Stomach (tissue), 4 donors: ENCODE measurements around the gene DHRS9.

Source experiments
- POLR2AphosphoS5 ChIP-seq, 3 donors: sonication (generic); formaldehyde crosslinking; IDR thresholded peaks; one replicate each; pipeline ENCODE4 v1.6.1; 2016; ENCODE audit warnings: antibody characterized with exemption in 3 of 3
- TF ChIP-seq, protein P1 (sequence below), 7 experiments: fragments of 450-650 bp in 4 of 7; fragments of 200-600 bp in 3 of 7; sonication (generic) in 3 of 7; IDR thresholded peaks; one replicate each; pipeline ENCODE4 v1.5.1; 2016 to 2019; ENCODE audit warnings: antibody characterized with exemption in 7 of 7, control low read depth in 2 of 7, mild to moderate bottlenecking in 1 of 7

DNA sequence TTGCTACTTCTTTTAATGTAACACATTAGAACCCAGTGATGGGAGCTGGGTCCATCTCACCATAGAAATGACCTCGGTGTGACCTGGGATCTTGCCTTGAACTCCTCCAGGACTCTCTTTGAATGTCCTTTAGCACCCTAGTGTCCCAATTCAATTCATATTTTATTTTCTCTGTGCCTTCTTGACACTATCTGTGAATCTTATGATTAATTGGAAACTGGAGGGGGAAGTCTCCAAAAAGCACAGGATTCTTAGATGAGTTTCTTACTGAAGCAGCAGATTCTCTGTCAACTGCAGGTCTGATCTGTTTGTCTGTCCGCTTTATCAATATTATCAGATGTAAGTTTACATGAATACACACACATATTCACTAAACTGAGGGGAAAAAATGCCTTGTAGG, 470 bp downstream of the DHRS9 start:
- no peak for TF ChIP-seq POLR2AphosphoS5 (IDR thresholded peaks at IDR 0.05)
- TF ChIP-seq, protein P1, sequence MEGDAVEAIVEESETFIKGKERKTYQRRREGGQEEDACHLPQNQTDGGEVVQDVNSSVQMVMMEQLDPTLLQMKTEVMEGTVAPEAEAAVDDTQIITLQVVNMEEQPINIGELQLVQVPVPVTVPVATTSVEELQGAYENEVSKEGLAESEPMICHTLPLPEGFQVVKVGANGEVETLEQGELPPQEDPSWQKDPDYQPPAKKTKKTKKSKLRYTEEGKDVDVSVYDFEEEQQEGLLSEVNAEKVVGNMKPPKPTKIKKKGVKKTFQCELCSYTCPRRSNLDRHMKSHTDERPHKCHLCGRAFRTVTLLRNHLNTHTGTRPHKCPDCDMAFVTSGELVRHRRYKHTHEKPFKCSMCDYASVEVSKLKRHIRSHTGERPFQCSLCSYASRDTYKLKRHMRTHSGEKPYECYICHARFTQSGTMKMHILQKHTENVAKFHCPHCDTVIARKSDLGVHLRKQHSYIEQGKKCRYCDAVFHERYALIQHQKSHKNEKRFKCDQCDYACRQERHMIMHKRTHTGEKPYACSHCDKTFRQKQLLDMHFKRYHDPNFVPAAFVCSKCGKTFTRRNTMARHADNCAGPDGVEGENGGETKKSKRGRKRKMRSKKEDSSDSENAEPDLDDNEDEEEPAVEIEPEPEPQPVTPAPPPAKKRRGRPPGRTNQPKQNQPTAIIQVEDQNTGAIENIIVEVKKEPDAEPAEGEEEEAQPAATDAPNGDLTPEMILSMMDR (IDR thresholded peaks at IDR 0.05): no peak
